GM12892 (cell line): ENCODE data around the gene NSUN5.

ENCODE experiments used
- POLR2A ChIP-seq: IDR thresholded peaks from 2 replicates; pipeline ENCODE4 v1.6.1; 2011; ENCODE audit warnings: low read depth, low read length, control low read depth
- POLR2AphosphoS5 ChIP-seq: IDR thresholded peaks from 2 replicates; pipeline ENCODE4 v1.6.1; 2011; ENCODE audit warnings: low read depth, low read length, control low read depth

DNA sequence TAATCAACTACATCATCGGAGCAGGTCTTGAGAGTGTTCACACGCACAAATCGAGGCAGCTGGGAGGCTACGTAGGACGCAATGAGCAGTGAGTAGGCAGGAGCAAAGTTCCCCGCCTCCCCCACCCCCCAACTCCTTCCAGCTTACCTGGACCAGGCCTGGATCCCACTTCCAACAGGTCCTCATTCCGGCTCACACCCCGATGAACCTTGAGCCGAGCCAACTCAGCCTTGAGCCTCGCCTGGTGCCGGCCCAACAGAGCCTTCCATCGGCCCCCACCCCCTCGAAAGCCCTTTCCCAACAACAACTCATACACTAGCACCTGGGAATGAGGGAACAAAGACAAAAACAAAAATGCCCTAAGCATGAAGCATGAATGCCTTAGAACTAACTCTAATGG lies 1.2 kb downstream of the NSUN5 start:
- TF ChIP-seq POLR2A (no peak), POLR2AphosphoS5 (no peak)
